Thyroid gland (tissue), 4 donors: Measurements from ENCODE around the gene PPM1G.

Experiments
- CTCF ChIP-seq, 6 experiments: fragments of 200-600 bp in 3 of 6; fragments of 450-650 bp in 3 of 6; sonication (generic) in 3 of 6; IDR thresholded peaks; one replicate each; pipeline ENCODE4 v1.5.1; 2016 to 2019; ENCODE audit warnings: antibody characterized with exemption in 6 of 6, mild to moderate bottlenecking in 2 of 6, inconsistent platforms in 1 of 6, moderate library complexity in 1 of 6
- POLR2A ChIP-seq, 2 donors: fragments of 450-650 bp; IDR thresholded peaks; one replicate each; pipeline ENCODE4 v1.6.1; 2017; ENCODE audit warnings: antibody characterized with exemption in 2 of 2, mild to moderate bottlenecking in 2 of 2, moderate library complexity in 1 of 2

GRCh38 chr2:27422958-27423357 is 13.6 kb upstream of the PPM1G start:
- TF ChIP-seq CTCF (IDR thresholded peaks at IDR 0.05) (no peak), POLR2A (IDR thresholded peaks at IDR 0.05) (no peak)
